ENCODE measurements around the gene PHKG2. TPM values are rescaled to one million over a fixed set of nuclear protein-coding genes. Genes with fewer than 3 reads are reported as not detected.

The PHKG2 gene
- total RNA-seq, 3 donors from 2014 or later: 32.1 to 37.6 (median 33.0) TPM

GRCh38 chr16:30753596-30753995, 5.4 kb downstream of the PHKG2 start:
- ATAC-seq: no peak
- peak in 2 of 3 donors; percentile 21 for DNase-seq
- Histone ChIP-seq H3K4me1 (ENCODE audit: low read depth) (peaks cover 7% of the 10 kb centered on the region), H3K9me3 (no peaks in the 10 kb centered on the region), H3K4me3 (no peak overlapping the region), H3K36me3 (ENCODE audit: low read depth) (no peaks in the 10 kb centered on the region)
- no peak for TF ChIP-seq CTCF (IDR thresholded peaks at IDR 0.05)
- intact Hi-C loops (cut with DNase I, micrococcal nuclease): no loop called here

- no peak for ATAC-seq
- no peaks in the 10 kb centered on the region for H3K36me3 ChIP-seq (ENCODE audit: low read depth)
- H3K4me3 ChIP-seq: no peak overlapping the region
- H3K9me3 ChIP-seq: no peaks in the 10 kb centered on the region
- peaks cover 8% of the 10 kb centered on the region for H3K4me1 ChIP-seq (ENCODE audit: low read depth)
- intact Hi-C loops (cut with DNase I, micrococcal nuclease): no loop called here
- TF ChIP-seq CTCF (IDR thresholded peaks at IDR 0.05): no peak
- DNase-seq: peak in 2 of 3 donors; percentile 19 to 33
Observed at GRCh38 chr16:30755955-30756780, 7.9 kb downstream of the PHKG2 start.

GRCh38 chr16:30756781-30757100, 8.5 kb downstream of the PHKG2 start:
- H3K4me1 ChIP-seq (ENCODE audit: low read depth): peaks cover 10% of the 10 kb centered on the region
- DNase-seq: peak in 1 of 3 donors; percentile 43
- no peak for TF ChIP-seq CTCF (IDR thresholded peaks at IDR 0.05)
- H3K36me3 ChIP-seq (ENCODE audit: low read depth): no peaks in the 10 kb centered on the region
- no peaks in the 10 kb centered on the region for H3K9me3 ChIP-seq
- no peak for ATAC-seq
- intact Hi-C loops (cut with DNase I, micrococcal nuclease): no loop called here
- H3K4me3 ChIP-seq: no peak overlapping the region

- no peak for TF ChIP-seq CTCF (IDR thresholded peaks at IDR 0.05)
- H3K4me3 ChIP-seq: no peak overlapping the region
- DNase-seq (peak in 1 of 3 donors; percentile 16), ATAC-seq (no peak)
- no peaks in the 10 kb centered on the region for H3K9me3 ChIP-seq
- H3K4me1 ChIP-seq (ENCODE audit: low read depth): peaks cover 10% of the 10 kb centered on the region
- intact Hi-C loops (cut with DNase I, micrococcal nuclease): no loop called here
- peaks cover 4% of the 10 kb centered on the region for H3K36me3 ChIP-seq (ENCODE audit: low read depth)
Observed at GRCh38 chr16:30757316-30757715, 9.1 kb downstream of the PHKG2 start.

- peak in 1 of 3 donors; percentile 24 for DNase-seq
Observed at GRCh38 chr16:30758988-30759491, 10.8 kb downstream of the PHKG2 start.

More at GRCh38 chr16:30758988-30759491, 10.8 kb downstream of the PHKG2 start:
- Histone ChIP-seq H3K36me3 (ENCODE audit: low read depth) (peaks cover 4% of the 10 kb centered on the region), H3K4me3 (no peak overlapping the region), H3K4me1 (ENCODE audit: low read depth) (peaks cover 20% of the 10 kb centered on the region), H3K9me3 (no peaks in the 10 kb centered on the region)
- no peak for ATAC-seq
- intact Hi-C loops (cut with DNase I, micrococcal nuclease): no loop called here
- no peak for TF ChIP-seq CTCF (IDR thresholded peaks at IDR 0.05)
